ENCODE data around the gene WDR48. TPM values are rescaled to one million over a fixed set of nuclear protein-coding genes. Genes with fewer than 3 reads are reported as not detected.

The WDR48 gene
- total RNA-seq, 1 donor from 2014 or later = 36.7 TPM

- Histone ChIP-seq H3K4me1 (peaks cover 6% of the 10 kb centered on the region), H3K36me3 (peaks cover 67% of the 10 kb centered on the region), H3K27me3 (no peaks in the 10 kb centered on the region), H3K9me3 (no peaks in the 10 kb centered on the region), H3K27ac (no peak overlapping the region), H3K4me3 (no peak overlapping the region)
- DNase-seq = no peak
- TF ChIP-seq CTCF (IDR thresholded peaks at IDR 0.05) = no peak
- intact Hi-C loops (cut with DNase I) = no loop called here
- no peak for ATAC-seq
Observed at GRCh38 chr3:39099242-39099641, 47.4 kb downstream of the WDR48 start.

- Histone ChIP-seq H3K4me3 (no peak overlapping the region), H3K27ac (no peak overlapping the region), H3K4me1 (peaks cover 9% of the 10 kb centered on the region), H3K36me3 (peaks cover 60% of the 10 kb centered on the region), H3K9me3 (no peaks in the 10 kb centered on the region), H3K27me3 (no peaks in the 10 kb centered on the region)
- no peak for DNase-seq
- intact Hi-C loops (cut with DNase I) = no loop called here
- ATAC-seq = no peak
- TF ChIP-seq CTCF (IDR thresholded peaks at IDR 0.05) = no peak
Observed at GRCh38 chr3:39099738-39100499, 48.1 kb downstream of the WDR48 start.

- Histone ChIP-seq H3K27me3 (no peaks in the 10 kb centered on the region), H3K9me3 (no peaks in the 10 kb centered on the region), H3K36me3 (peaks cover 54% of the 10 kb centered on the region), H3K4me3 (no peak overlapping the region), H3K4me1 (peaks cover 9% of the 10 kb centered on the region), H3K27ac (no peak overlapping the region)
- TF ChIP-seq CTCF (IDR thresholded peaks at IDR 0.05) = no peak
- intact Hi-C loops (cut with DNase I) = no loop called here
- ATAC-seq (no peak), DNase-seq (no peak)
Observed at GRCh38 chr3:39100500-39100886, 48.7 kb downstream of the WDR48 start.

GRCh38 chr3:39101022-39101689, 49.3 kb downstream of the WDR48 start:
- Histone ChIP-seq H3K4me3 (no peak overlapping the region), H3K27me3 (no peaks in the 10 kb centered on the region), H3K36me3 (peaks cover 48% of the 10 kb centered on the region), H3K27ac (no peak overlapping the region), H3K4me1 (peaks cover 15% of the 10 kb centered on the region), H3K9me3 (no peaks in the 10 kb centered on the region)
- intact Hi-C loops (cut with DNase I) = no loop called here
- no peak for DNase-seq
- ATAC-seq = peak; percentile 77
- TF ChIP-seq CTCF (IDR thresholded peaks at IDR 0.05) = peak; percentile 69

DNA sequence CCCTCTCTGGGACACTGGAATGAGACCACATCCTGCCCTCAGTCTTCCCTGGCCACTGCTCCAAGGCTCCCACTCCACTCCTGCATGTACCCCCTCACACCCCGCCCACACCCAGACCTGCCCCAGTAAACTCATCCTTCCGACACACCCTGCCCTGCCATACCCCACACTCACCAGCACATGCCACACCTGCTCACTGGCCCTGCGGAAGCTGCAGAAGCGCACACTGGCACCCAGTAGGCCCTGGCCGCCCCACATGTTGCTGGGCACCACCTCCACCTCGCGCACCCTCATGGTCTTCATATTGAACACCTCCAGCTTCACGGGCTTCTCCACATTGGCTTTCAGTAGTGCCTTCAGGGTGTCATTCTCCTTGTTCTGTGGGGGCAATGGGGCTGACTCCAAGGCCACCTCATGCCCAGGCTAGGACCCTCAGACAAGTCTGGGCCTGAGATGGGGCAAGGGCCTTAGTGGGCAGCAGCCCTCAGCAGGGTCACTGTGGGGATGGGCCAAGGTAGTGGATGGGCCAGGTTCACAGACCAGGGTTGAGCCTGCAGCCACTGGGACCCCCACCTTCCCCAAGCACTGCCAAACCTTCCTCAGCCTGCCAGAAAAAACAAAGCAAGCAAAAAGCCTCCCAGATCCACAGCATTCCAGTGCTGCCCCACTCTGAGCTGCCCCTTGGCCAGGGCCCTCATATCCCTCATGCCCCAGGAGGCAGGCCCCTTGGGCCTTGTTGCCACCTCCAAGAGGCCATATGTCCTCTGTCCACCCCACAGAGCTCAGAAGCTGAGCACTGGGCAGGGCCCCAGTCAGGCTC, 50.9 kb downstream of the WDR48 start:
- peaks cover 18% of the 10 kb centered on the region for H3K4me1 ChIP-seq
- intact Hi-C loops (cut with DNase I) = no loop called here
- DNase-seq = no peak
- no peak for ATAC-seq
- H3K9me3 ChIP-seq = no peaks in the 10 kb centered on the region
- H3K27me3 ChIP-seq = no peaks in the 10 kb centered on the region
- H3K36me3 ChIP-seq = peaks cover 32% of the 10 kb centered on the region
- H3K27ac ChIP-seq = no peak overlapping the region
- H3K4me3 ChIP-seq = no peak overlapping the region
- no peak for TF ChIP-seq CTCF (IDR thresholded peaks at IDR 0.05)

Data from upper lobe of right lung (tissue), 1 donor.